NCI-H774 (cell line): ENCODE results near the gene NRGN.
"Not testable (repeated sequence)": the region's sequence is repeated elsewhere in the genome, so short reads cannot be mapped to it uniquely, and the experiment has no call there.

Experiments
- DNase-seq: peaks from one replicate; lab custom pipeline; 2025; lab: John Stamatoyannopoulos, UW

NRGN gene

DNA sequence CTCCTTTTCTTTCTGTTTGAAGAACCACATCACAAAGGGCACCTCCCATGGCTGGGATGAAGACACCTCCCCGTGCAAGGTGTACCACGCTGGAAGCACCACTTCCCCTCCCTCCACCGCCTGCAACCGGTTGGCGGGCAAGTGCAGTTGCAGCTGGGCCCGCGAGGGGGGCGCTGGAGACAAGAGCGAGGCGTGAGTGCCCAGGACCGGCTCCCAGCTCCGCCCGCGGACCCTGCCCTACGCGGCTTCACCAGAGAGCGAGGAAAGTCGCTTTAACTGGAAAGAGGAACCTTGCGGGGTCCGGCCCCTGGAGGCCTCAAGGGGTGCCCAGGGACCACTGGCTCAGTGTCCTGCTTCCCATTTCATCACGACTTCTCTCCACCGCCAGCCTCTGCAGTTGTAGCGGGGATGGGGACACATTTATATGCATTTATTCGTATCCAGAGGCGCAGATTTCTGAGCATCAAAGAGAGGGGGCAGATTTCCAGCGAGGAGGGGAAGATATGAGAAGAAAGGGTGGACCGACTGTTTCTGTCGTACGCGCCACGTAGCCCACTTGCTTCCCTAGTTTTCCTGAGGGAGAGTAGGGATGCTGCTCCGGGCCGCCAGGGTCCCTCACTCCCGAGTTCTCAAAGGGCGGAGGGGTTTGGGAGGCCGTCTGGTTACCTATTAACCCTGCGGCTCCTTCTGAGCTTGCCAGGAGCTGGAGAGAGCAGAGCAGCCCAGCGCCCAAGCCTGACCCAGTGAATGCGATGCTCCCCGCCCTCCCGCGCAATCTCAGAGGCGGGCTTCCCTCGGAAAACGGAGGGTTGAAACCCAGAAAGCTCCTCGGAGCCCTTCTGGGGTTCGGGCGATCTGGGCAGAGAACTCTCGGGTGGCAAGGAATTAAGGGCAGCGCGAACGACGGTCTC, 18.9 kb downstream of the NRGN start:
- DNase-seq, result peak; percentile 72

DNA sequence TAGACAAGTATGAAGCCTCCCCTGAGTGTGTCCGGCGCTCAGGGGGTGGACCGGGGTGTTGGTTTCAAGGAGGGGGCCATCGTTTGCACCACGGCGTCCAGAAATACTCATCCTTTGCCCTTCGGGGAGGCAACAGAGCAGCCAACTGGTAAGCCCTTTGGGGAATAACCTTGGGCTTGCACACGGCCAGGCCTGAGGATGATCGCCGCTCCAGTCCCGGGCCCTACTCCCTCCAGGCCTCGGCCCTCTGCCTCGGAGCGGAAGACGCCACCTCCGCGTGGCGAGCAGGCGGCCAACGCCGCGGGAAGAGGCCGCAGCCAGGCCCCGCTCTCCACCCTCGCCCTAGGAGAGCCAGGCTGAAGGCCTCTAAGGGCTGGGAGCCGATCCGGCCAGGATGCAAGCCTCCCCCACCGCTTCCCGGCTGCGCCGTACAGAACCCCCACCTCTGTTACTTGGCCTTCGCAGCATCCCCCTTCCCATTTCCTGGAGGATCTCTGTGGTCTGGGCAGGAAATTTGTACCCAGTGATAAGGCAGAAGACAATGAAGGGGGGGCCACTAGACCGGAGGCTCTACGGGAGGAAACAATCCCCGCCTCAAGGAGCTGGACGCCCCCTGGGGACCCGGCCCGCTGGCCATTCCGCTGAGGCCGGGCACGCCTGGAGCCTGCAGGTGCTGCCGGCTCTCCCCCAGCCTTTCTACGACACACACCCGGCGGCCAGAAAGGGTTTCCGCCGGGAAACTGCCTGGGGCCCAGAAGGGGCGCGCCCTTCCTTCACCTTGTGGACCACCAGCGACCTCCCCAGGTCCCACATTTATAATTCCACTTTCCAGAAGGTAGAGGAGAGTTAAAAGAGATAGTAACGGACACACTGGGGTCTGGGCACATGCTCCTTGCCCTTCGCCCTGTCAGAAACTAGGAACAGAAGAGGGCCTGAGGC, 19.8 kb downstream of the NRGN start:
- DNase-seq, result no peak

DNA sequence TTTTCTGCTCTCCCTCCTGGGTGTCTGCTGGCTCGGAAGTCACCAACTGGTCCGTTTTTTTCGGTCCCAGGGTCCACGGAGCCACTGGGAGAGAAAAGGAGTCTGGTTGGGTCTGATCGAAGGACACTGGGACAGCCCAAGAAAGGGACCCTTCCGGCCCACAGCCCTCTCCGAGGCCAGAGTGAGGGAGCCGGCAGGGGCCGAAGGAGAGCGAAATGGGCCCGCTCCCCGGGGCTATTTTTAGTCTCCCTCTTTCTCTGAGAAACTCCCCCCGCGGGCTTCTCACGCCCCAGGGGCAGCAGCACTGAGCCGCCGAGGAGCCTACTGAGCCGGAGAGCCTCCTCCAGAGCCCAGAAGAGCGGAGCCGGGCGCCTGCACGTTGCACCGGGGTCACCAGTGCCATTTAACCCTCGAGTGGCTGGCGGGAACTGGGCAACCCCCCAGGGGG, 20.5 kb downstream of the NRGN start:
- DNase-seq, result no peak

DNA sequence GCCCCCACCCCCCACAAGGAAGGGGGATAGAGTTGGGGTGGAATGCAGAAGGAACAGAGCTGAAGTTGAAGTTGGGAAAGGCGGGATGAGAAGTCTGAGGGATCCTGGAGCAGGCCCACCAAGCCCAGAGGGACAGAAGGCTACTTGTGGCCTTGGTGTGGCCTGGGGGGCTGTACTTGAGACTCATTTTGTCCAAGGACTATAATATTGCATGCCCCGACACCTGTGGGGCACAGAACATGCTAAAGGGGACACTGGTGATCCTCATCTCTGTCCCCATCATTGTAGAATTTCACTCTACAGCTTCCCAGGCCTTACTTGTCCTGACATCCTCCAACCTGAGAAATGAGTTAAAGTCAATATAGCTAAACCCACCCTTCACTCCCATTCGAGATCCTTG, 21.1 kb downstream of the NRGN start:
- DNase-seq, result no peak

DNA sequence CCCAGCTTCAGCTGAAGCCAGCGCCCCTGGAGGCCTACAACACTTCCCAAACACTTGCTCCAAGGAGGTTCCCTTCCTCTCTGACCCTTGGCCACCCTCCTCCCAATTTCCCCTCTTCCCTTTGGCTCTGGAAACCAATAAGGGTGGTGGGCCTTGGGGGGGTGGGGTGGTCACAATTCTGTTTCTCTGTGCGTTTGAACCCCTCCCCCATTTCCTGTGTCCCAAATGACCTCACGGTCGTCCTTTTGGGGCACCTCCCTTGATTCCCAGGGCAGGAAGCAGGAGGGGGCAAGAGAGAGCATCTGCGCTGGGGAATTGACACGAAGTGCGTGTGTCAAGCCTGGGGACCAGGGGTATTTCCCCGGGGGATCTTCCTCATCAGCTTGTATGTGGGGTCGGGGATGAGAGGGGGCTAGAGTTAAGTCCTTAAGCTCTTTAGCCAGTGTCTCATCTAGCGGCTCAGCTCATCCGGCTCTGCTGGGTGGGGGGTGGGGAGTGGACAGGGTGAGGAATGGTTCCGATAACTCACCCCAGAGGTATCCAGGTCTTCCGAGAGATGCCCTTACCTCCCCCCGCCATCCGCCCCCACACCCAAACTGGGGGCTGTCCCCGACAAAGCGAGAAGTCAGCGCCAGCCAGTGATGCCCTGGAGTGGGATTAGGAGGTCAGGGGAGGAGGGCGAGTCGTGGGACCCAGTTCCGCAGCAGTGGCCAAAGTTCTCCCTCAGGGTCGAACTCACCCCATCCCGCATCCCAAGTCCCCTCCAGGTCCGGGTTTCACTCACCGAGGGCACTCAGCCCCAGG, 21.8 kb downstream of the NRGN start:
- no peak for DNase-seq

DNA sequence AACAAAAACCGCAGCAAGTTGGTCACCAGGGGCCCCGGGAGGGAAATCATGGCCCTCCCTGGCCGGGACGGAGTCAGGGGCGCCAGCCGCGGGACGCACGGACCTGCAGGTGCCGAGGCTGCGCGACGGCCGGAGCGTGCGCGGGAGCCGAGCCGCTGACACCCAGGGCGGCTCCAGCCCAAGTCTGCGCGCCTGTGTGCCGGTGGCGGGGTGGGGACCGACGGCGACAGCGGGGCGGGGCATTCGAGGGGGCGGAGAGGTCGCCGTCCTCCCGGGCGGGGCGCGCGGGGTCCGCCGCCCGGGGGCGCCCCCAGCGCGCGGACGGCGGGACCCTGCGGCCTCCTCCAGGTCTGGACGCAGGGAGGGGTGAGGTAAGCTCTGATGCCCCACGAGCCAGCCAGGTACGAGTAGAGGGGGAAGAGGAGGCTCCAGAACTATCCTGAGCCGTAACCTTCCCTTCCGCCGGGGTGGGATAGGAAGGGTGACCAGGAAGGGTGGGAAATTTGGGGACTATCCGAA, 22.4 kb downstream of the NRGN start, which contains the start of gene ESAM:
TSS of gene ESAM (minus strand) at position 186 of the 519 bp plus-strand sequence. CDS start at position 50, 136 bp downstream.
- DNase-seq, result peak; percentile 50

DNA sequence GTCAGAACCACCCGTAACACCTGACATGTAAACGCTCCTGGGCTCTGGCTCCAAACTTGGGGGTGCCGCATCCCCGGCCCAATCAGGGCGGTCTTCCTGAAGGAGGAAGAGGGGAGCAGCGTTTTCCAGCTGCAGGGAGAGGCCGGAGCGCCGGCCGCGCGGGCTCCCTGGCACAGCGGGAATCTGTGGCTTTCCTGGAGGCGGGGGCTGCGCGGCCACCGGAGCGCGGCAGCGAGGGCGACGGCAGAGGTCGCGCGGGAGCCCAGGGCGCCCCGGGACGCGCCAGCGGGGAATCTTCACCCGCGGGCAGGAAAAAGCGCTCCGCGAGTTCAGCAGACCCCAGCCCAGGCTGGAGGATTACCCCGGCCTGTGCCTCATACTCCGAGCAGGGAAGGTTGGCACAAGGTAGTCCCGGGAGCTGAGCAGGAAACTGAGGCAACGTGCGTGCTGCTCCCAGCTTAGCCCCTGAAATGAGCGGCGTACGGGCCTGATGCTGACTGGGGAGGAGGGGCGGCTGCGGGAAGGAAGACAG, 22.9 kb downstream of the NRGN start:
- DNase-seq, result peak; percentile 32

DNA sequence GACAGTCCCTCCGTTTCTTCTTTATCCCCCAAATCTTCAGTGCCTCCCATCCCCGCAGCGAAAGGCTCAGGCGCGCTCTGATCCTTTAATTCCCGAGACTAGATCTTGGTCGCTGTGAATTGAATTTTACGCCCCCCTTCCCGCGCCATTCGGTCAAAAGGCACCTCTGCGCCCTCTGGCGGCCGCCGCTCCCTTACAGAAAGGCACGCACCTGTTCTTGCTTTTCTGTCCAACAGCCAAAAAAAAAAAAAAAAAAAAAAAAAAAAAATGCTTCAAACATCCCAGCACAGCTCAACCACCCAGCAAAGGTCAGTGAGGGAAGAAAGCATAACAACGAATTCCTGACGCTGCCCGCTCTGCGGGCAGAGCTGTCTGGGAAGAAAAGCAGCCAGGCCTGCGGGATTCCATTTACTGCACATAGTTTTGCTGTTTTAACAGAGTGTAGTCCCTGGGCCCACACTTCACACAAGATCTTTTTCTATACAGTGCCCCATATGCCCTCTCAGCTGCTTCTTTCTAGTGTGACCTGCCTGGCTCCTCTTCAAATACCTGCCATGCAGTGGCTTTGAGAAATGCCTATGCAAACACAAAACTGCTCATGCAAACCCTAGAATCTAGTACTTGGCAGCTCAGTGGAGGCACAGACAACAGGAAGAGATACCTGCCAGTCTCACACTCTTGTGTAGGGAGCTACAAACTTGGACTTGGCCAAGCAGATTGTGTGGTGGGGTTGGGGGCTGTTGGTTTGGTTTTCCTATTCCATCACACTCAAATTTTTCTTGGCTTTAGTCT, 23.6 kb downstream of the NRGN start:
- peak; percentile 69 for DNase-seq

DNA sequence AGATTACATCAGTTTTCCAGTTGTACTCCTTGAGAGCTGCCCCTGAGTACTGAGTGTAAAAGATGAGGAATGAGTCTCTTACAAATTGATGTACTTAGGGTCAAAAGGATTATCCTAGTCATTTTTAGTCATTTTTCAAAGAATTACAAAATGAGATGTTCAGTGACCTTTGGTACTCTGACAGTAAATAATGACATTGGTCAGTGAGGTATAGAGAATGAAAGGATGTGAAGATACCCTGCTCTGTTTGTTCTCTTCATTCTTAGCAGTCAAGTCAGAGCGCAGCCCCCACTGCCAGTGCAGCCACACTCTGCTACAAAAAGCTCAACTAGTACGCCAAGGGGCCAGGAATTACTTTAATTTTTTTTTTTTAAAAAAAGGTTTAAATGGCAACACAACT, 26.4 kb downstream of the NRGN start:
- DNase-seq, result no peak

DNA sequence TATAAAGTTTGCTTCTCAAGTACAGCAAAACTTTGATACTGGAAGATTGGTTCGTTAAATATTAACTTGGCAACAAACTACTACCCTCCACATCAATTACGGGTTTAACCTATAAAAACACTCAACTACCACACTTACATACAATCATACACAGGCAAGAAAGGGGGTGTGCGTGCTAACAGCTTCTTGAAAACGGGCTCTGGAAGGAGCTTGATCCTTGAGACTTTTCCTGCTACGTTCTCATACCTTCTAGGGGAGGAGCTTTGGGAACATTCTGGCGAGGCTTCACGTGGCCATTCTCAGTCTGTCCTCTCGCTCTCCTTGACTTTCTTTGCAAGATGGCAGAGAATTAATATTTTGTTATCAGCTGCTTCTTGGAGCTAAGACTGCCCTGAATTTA, 29.2 kb downstream of the NRGN start:
- DNase-seq, result no peak

DNA sequence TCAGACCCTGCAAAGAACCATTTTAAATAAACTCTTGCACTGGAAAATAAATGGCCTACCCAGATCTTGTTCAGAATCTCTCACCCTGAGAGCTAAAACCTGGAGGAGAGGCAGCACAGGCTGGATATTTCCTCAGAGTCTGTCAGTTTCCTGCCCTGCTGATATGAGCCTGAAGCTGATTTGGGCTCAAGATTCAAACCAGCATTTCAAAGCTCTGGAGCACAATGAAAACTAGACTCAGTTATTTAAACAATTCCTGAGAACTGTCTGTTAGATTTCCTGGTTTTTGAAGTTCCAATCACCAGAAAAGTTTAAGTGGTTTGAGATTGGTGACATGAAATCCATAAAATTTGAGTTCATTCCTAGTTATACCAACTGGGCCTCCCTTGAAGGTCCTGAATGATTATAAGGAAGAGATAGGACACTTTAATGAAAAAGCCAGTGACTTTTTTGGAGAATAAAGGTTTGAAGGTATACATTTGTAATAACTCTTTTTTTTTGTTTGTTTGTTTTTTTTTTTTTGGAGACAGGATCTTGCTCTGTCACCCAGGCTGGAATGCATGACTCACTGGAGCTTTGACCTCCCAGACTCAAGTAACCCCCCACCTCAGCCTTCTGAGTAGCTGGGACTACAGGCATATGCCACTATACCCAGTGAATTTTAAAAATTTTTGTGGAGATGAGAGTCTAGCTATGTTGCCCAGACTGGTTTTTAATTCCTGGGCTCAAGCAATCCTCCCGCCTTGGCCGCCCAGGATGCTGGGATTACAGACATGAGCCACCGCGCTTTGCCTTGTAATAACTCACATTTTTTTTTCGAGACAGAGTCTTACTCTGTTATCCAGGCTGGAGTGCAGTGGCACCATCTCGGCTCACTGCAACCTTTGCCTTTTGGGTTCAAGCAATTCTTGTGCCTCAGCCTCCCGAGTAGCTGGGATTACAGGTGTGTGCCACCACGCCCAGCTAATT, 30.3 kb downstream of the NRGN start:
- no peak for DNase-seq

DNA sequence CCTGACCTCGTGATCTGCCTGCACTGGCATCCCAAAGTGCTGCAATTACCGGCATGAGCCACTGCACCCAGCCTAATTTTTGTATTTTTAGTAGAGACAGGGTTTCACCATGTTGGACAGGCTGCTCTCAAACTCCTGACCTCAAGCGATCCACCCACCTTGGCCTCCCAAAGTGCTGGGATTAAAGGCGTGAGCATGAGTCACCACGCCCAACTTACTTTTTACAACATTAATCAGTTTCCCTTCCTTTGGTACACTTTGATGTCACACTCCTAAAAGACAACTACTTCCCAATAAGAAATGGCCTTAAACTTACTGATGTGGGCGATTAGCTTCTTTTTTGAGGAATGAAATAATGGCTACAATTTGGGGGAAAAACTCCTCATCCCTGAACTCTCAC, 31.2 kb downstream of the NRGN start:
- not testable (repeated sequence) for DNase-seq

DNA sequence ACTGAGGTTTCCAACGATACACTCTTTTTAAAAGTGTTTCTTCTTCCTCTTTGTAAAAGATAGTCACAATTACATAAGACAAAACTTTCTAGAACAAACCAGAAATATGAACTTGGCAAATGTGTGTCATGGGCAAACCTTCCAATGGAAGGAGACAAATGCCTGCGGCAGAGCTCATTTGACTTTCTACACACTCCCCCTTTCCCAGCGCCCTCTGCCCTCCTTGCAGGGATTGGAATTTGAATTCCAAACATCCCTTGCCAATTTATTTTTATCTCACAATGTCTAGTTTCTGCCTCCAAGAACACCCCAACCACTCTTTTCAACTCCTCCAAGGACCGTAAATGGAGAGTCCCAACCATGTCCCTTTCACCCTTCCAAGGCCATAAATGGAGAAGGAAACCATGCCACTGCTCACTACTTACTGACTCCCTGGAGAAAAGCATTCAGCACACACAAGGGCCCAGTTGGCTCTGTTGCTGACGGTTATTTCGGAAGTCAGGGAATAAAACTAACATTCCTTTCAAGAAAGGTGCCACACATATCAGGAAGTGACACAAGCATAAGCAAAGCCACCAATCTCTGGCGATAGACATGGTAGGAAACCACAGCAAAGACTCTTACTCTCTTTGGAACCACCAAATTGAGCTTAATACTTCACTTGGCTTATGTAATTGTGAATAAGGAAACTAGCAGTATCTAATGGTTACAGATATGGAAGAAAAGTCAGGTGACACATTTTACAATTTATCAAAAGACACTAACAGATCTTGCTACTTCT, 37.3 kb downstream of the NRGN start:
- no peak for DNase-seq

DNA sequence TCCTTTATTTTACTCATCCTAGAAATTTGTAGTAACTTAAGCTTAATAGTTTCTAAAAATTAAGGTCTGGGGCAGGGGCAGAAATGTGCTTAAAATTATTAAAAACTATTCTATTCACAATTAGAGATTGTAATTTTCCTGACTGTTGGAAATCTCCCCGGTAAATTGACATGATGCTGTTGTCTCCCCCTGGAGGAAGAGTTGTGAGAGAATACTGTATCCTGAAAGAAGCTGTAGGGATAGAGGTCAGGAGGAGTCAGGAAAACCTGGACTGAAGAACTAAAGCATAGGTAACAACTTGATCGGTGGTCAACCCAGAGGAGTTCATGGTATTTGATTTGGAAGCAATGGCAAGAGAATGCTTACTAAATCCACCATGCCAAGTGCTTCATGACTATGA, 38.5 kb downstream of the NRGN start:
- DNase-seq, result no peak

DNA sequence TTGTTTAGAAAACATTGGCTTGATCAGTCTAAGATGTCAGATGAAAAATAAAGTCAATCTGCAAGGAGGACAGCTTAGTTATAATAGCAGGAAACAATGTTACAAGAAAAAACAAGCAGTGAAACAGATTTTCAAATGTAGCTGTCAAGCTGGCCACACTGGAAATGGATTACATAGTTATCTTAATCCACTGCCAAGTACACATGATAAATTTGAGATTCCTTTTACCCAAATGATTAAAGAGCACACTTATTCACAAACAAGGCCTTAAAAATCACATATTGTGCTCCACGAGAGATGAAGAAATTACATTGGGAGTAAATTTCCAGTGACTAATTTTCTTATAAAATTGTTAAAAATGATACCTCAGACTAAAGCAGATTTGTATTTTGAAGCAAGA, 39.8 kb downstream of the NRGN start:
- no peak for DNase-seq

DNA sequence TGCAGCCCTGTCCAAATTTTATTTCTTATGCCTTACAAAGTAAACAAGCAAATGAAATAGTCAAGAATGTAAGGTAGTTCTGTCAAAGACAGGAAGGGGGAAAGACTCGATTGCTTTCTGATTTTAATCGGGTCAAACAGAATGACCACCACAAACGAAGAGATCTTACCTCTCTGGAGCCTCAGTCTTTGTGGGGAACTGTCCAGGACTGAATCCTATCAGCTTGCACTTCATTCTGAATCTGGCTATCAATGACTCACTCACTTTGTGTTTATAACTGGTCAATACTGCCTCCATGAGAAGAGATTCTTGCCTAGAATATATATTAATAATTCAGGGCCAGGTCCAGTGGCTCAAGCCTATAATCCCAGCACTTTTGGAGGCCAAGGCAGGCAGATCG, 43.3 kb downstream of the NRGN start:
- DNase-seq, result no peak

DNA sequence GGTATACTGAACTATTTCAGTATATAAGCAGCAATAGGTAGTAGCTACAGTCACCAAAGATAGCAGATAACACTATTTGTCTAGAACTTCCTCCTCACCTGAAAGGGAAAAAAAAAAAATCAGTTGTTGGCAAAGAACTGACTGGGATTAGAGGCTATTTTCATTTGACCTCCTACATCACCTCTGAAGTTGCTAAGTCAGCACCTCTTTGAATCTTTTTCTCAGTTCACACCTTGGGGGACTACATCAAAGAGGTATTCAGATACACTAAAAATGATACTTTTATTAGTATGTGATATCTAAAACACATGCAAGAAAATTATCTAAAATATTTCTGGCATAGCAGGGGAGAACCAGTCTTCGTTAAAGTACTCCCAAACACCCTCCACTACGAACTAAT, 44.3 kb downstream of the NRGN start:
- DNase-seq, result no peak

DNA sequence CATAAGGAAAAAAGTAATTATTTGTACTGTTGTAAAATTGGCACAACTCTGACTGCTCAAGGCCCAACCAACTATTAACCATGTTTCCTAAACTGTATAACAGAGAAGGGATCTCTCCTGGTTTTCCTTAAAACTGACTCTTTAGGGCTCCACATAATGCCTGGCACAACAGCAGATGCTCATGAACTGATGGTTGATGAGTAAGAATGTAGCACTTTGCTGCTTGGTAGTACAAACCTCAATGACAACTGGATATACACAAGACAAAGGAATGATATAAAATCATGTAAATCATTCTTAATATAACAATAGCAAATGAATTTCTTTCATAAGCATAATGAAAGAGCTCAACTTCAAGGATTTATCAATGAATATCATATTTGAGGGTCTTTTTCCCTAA, 48.8 kb downstream of the NRGN start:
- no peak for DNase-seq
